ENCODE results near the gene MED13L.

DNA sequence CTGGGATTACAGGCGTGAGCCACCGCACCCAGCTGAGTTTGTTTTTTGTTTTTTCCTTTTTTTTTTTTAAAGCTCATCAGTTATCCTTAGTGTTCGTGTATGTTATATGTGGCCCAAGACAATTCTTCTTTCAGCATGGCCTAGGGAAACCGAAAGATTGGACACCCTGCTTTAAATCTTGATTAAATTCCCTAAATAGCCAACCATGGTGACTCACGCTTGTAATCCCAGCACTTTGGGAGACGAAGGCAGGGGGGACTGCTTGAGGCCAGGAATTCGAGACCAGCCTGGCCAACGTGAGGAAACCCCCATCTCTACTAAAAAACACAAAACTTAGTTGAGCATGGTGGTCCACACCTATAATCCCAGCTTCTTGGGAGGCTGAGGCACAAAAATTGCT is 131.1 kb downstream of the MED13L start:
- TF ChIP-seq, protein P1, sequence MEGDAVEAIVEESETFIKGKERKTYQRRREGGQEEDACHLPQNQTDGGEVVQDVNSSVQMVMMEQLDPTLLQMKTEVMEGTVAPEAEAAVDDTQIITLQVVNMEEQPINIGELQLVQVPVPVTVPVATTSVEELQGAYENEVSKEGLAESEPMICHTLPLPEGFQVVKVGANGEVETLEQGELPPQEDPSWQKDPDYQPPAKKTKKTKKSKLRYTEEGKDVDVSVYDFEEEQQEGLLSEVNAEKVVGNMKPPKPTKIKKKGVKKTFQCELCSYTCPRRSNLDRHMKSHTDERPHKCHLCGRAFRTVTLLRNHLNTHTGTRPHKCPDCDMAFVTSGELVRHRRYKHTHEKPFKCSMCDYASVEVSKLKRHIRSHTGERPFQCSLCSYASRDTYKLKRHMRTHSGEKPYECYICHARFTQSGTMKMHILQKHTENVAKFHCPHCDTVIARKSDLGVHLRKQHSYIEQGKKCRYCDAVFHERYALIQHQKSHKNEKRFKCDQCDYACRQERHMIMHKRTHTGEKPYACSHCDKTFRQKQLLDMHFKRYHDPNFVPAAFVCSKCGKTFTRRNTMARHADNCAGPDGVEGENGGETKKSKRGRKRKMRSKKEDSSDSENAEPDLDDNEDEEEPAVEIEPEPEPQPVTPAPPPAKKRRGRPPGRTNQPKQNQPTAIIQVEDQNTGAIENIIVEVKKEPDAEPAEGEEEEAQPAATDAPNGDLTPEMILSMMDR (IDR thresholded peaks at IDR 0.05): no peak
- no peak for TF ChIP-seq POLR2AphosphoS5 (IDR thresholded peaks at IDR 0.05)

Data from breast epithelium (tissue), 3 donors.